OCI-LY3 (cell line): Measurements from ENCODE around the gene BACH2.

Experiments used
- H2AFZ ChIP-seq: fragments of 200-600, 300-600 bp; shearing (Covaris generic); 2 replicates; pipeline ENCODE4 v1.6.0; 2014; ENCODE audit warnings: antibody characterized with exemption, low read depth, low read length
- H3K27ac ChIP-seq: fragments of 200-600, 300-600 bp; sonication (generic); 2 replicates; pipeline ENCODE4 v1.5.1; 2014; ENCODE audit warnings: mild to moderate bottlenecking, low read length, moderate library complexity, mixed read lengths
- H3K27me3 ChIP-seq: fragments of 200-600, 300-600 bp; sonication (generic); 2 replicates; pipeline ENCODE4 v1.6.1; 2014; ENCODE audit warnings: low read depth, low read length, mixed read lengths
- H3K36me3 ChIP-seq: fragments of 200-600, 300-600 bp; sonication (generic); replicated peaks from 2 replicates; pipeline ENCODE3; 2014; ENCODE audit warnings: low read depth, low read length, mixed read lengths
- H3K4me1 ChIP-seq: fragments of 300-600, 200-600 bp; sonication (generic); 2 replicates; pipeline ENCODE4 v1.6.1; 2014; ENCODE audit warnings: low read length, mixed read lengths
- H3K4me2 ChIP-seq: fragments of 200-600, 300-600 bp; sonication (generic); 2 replicates; pipeline ENCODE4 v1.6.1; 2014; ENCODE audit warnings: low read length, mixed read lengths
- H3K4me3 ChIP-seq: fragments of 300-600, 200-600 bp; sonication (generic); 2 replicates; pipeline ENCODE4 v1.5.1; 2014; ENCODE audit warnings: antibody characterized with exemption, mild to moderate bottlenecking, low read length, moderate library complexity
- H3K79me2 ChIP-seq: fragments of 300-600, 200-600 bp; shearing (Covaris generic); 2 replicates; pipeline ENCODE4 v1.6.1; 2014; ENCODE audit warnings: mild to moderate bottlenecking, low read length, mixed read lengths
- H3K9ac ChIP-seq: fragments of 300-600, 200-600 bp; shearing (Covaris generic); 2 replicates; pipeline ENCODE4 v1.6.0; 2014; ENCODE audit warnings: mild to moderate bottlenecking, low read length, moderate library complexity
- H3K9me3 ChIP-seq: fragments of 200-600, 300-600 bp; shearing (Covaris generic); 2 replicates; pipeline ENCODE4 v1.6.1; 2014; ENCODE audit warnings: low read length, mixed read lengths; ENCODE audit not compliant: insufficient read depth
- H4K20me1 ChIP-seq: fragments of 200-600, 300-600 bp; sonication (generic); 2 replicates; pipeline ENCODE4 v1.6.1; 2016; ENCODE audit warnings: low read length, mixed read lengths; ENCODE audit not compliant: insufficient read depth
- CTCF ChIP-seq: fragments of 200-600, 300-600 bp; sonication (generic); IDR thresholded peaks from 2 replicates; pipeline ENCODE4 v1.5.1; 2014; ENCODE audit warnings: antibody characterized with exemption, low read length, low read depth
- EZH2phosphoT487 ChIP-seq: fragments of 200-600 bp; shearing (Covaris generic); IDR thresholded peaks from 2 replicates; pipeline ENCODE4 v1.6.1; 2018; ENCODE audit warnings: antibody characterized with exemption, mixed run types, low read depth

Gene BACH2

GRCh38 chr6:90103056-90103800 lies 193.4 kb downstream of the BACH2 start:
- TF ChIP-seq EZH2phosphoT487, result peak; percentile 100
- TF ChIP-seq CTCF, result no peak
- Histone ChIP-seq H3K36me3 (no peaks in the 10 kb centered on the region), H3K9me3 (no peaks in the 10 kb centered on the region), H2AFZ (no peak overlapping the region), H3K4me3 (no peak overlapping the region), H4K20me1 (peaks cover 63% of the 10 kb centered on the region), H3K27me3 (peaks cover 82% of the 10 kb centered on the region), H3K4me2 (peak overlapping the region; percentile 55), H3K79me2 (no peaks in the 10 kb centered on the region), H3K27ac (no peak overlapping the region), H3K9ac (no peak overlapping the region), H3K4me1 (peaks cover 23% of the 10 kb centered on the region)

- no peak overlapping the region for H3K27ac ChIP-seq
- H3K27me3 ChIP-seq, result peaks cover 90% of the 10 kb centered on the region
- TF ChIP-seq EZH2phosphoT487 (no peak), CTCF (no peak)
- no peaks in the 10 kb centered on the region for H3K79me2 ChIP-seq
- H3K9ac ChIP-seq, result no peak overlapping the region
- H3K4me1 ChIP-seq, result peaks cover 14% of the 10 kb centered on the region
- H3K36me3 ChIP-seq, result no peaks in the 10 kb centered on the region
- H4K20me1 ChIP-seq, result peaks cover 63% of the 10 kb centered on the region
- H3K4me3 ChIP-seq, result no peak overlapping the region
- no peak overlapping the region for H2AFZ ChIP-seq
- no peak overlapping the region for H3K4me2 ChIP-seq
- no peaks in the 10 kb centered on the region for H3K9me3 ChIP-seq
Observed at GRCh38 chr6:90101403-90101802, 195.2 kb downstream of the BACH2 start.

GRCh38 chr6:90100059-90100665 lies 196.5 kb downstream of the BACH2 start:
- Histone ChIP-seq H3K4me1 (peaks cover 14% of the 10 kb centered on the region), H3K27ac (no peak overlapping the region), H3K9ac (no peak overlapping the region), H3K4me2 (no peak overlapping the region), H2AFZ (no peak overlapping the region), H3K4me3 (no peak overlapping the region), H3K9me3 (no peaks in the 10 kb centered on the region), H3K27me3 (peaks cover 90% of the 10 kb centered on the region), H3K79me2 (no peaks in the 10 kb centered on the region), H4K20me1 (peaks cover 65% of the 10 kb centered on the region), H3K36me3 (no peaks in the 10 kb centered on the region)
- TF ChIP-seq CTCF, result no peak

- no peak overlapping the region for H3K4me2 ChIP-seq
- peaks cover 12% of the 10 kb centered on the region for H3K4me1 ChIP-seq
- H3K79me2 ChIP-seq, result no peaks in the 10 kb centered on the region
- no peak for TF ChIP-seq EZH2phosphoT487
- TF ChIP-seq CTCF, result no peak
- H3K27ac ChIP-seq, result no peak overlapping the region
- H3K9me3 ChIP-seq, result no peaks in the 10 kb centered on the region
- no peak overlapping the region for H2AFZ ChIP-seq
- H4K20me1 ChIP-seq, result peaks cover 56% of the 10 kb centered on the region
- no peaks in the 10 kb centered on the region for H3K36me3 ChIP-seq
- no peak overlapping the region for H3K9ac ChIP-seq
- no peak overlapping the region for H3K4me3 ChIP-seq
- H3K27me3 ChIP-seq, result peaks cover 90% of the 10 kb centered on the region
Observed at GRCh38 chr6:90098627-90099026, 198.0 kb downstream of the BACH2 start.
